MCF 10A (cell line): ENCODE results near the gene VASN. TPM values are rescaled to one million over a fixed set of nuclear protein-coding genes. Genes with fewer than 3 reads are reported as not detected.

Experiments
- BruUV-seq: library from RNA; stranded (reverse); fragments of 400-500 nt; replicated peaks from 2 replicates; lab custom pipeline; 2021; lab: Mats Ljungman, UMichigan
- CTCF ChIA-PET: fragments of 300-600 bp; sonication (Branson Sonifier 250); formaldehyde crosslinking; extraction: SDS; loops from one replicate; lab custom pipeline; 2021; ENCODE audit warnings: antibody characterized with exemption, inconsistent platforms; lab: Yijun Ruan, JAX
- POLR2A ChIA-PET: fragments of 300-600, 350-650 bp; sonication (Branson Sonifier 250); formaldehyde crosslinking; extraction: SDS; loops from one replicate; lab custom pipeline; 2020; ENCODE audit warnings: antibody characterized with exemption, inconsistent platforms; lab: Yijun Ruan, JAX
- DNase-seq: peaks from one replicate; pipeline ENCODE4 v3.0.0-alpha.2; 2018; ENCODE audit not compliant: unreplicated experiment
- H3K27ac Mint-ChIP-seq: one replicate; pipeline ENCODE4 v1.8.0; 2022; ENCODE audit warnings: mild to moderate bottlenecking, low read depth, mixed read lengths; ENCODE audit not compliant: unreplicated experiment
- H3K27me3 Mint-ChIP-seq: one replicate; pipeline ENCODE4 v1.8.0; 2022; ENCODE audit warnings: mixed read lengths; ENCODE audit not compliant: insufficient read depth, unreplicated experiment
- H3K36me3 Mint-ChIP-seq: one replicate; pipeline ENCODE4 v1.8.0; 2022; ENCODE audit warnings: mild to moderate bottlenecking, moderate library complexity, mixed read lengths; ENCODE audit not compliant: insufficient read depth, unreplicated experiment
- H3K4me1 Mint-ChIP-seq: one replicate; pipeline ENCODE4 v1.8.0; 2022; ENCODE audit warnings: mixed read lengths; ENCODE audit not compliant: insufficient read depth, unreplicated experiment
- H3K4me3 Mint-ChIP-seq: one replicate; pipeline ENCODE4 v1.8.0; 2022; ENCODE audit warnings: mild to moderate bottlenecking, moderate library complexity, mixed read lengths; ENCODE audit not compliant: unreplicated experiment
- H3K9me3 Mint-ChIP-seq: one replicate; pipeline ENCODE4 v1.8.0; 2022; ENCODE audit warnings: mixed read lengths; ENCODE audit not compliant: unreplicated experiment
- CTCF ChIP-seq: fragments of 200-600 bp; IDR thresholded peaks from one replicate; pipeline ENCODE4 v1.8.0; 2022; ENCODE audit warnings: antibody characterized with exemption, mild to moderate bottlenecking; ENCODE audit not compliant: unreplicated experiment
- intact Hi-C: fragments of 100-400 bp; cut with micrococcal nuclease; formaldehyde crosslinking; loops from 2 replicates; pipeline ENCODE4 v1.14.1; 2022
- total RNA-seq: library from RNA; stranded (reverse); gene quantifications from 2 replicates; pipeline ENCODE4 v1.2.3, GENCODE V29; 2022

Gene VASN
- total RNA-seq, 1 experiment from 2014 or later = 4.0 TPM

GRCh38 chr16:4347765-4348509 lies 23.7 kb upstream of the VASN start:
- Mint-ChIP-seq H3K36me3 (peaks cover 4% of the 10 kb centered on the region), H3K4me3 (no peak overlapping the region), H3K27me3 (no peaks in the 10 kb centered on the region), H3K4me1 (peaks cover 8% of the 10 kb centered on the region), H3K9me3 (no peaks in the 10 kb centered on the region), H3K27ac (no peak overlapping the region)
- intact Hi-C loops = no loop called here
- TF ChIP-seq CTCF = no peak
- no peak for DNase-seq
- no TSS peak for BruUV-seq
- ChIA-PET CTCF (interaction anchor here (0.6 to 3.4 kb wide), 4 partner anchors 11 to 59 kb away, joined by 3 to 15 read pairs (median 8); no protein-coding TSS in a partner anchor), POLR2A (interaction anchor here (0.5 to 0.6 kb wide), 3 partner anchors 79 to 650 kb away, joined by 3 read pairs; no protein-coding TSS in a partner anchor)

GRCh38 chr16:4349332-4349731 lies 22.3 kb upstream of the VASN start:
- Mint-ChIP-seq H3K27me3 (no peaks in the 10 kb centered on the region), H3K27ac (no peak overlapping the region), H3K4me3 (peak overlapping the region; percentile 89), H3K9me3 (no peaks in the 10 kb centered on the region), H3K36me3 (peaks cover 4% of the 10 kb centered on the region), H3K4me1 (peaks cover 8% of the 10 kb centered on the region)
- TF ChIP-seq CTCF = no peak
- ChIA-PET POLR2A (interaction anchor here (0.6 to 1.5 kb wide), 4 partner anchors 14 to 53 kb away, joined by 3 to 5 read pairs (median 4); no protein-coding TSS in a partner anchor), CTCF (interaction anchor here (0.5 to 6.9 kb wide), 9 partner anchors 9 to 1439 kb away, joined by 3 to 75 read pairs (median 5); no protein-coding TSS in a partner anchor)
- intact Hi-C loops = no loop called here
- no peak for DNase-seq
- BruUV-seq = no TSS peak

GRCh38 chr16:4350365-4350786 lies 21.3 kb upstream of the VASN start:
- ChIA-PET POLR2A (interaction anchor here (0.8 to 1.5 kb wide), 8 partner anchors 15 to 80 kb away, joined by 3 to 5 read pairs (median 4); no protein-coding TSS in a partner anchor), CTCF (interaction anchor here (0.7 to 6.9 kb wide), 10 partner anchors 8 to 150 kb away, joined by 3 to 75 read pairs (median 4); no protein-coding TSS in a partner anchor)
- no peak for TF ChIP-seq CTCF
- Mint-ChIP-seq H3K36me3 (peaks cover 4% of the 10 kb centered on the region), H3K4me3 (peak overlapping the region; percentile 89), H3K4me1 (peaks cover 8% of the 10 kb centered on the region), H3K27ac (peak overlapping the region; percentile 81), H3K27me3 (no peaks in the 10 kb centered on the region), H3K9me3 (no peaks in the 10 kb centered on the region)
- DNase-seq = no peak
- no TSS peak for BruUV-seq
- intact Hi-C loops = loop anchor here (5.0 kb wide), 1 partner anchor 607 kb away; the partner anchor contains the start of gene SEC14L5
